RWPE2 (cell line): ENCODE measurements around the gene USP6NL.

ENCODE experiments used
- ATAC-seq: fragments of 200-7000 bp; cut with Tn5 transposase; 3 replicates; pipeline ENCODE4 v1.9.1; 2021; ENCODE audit warnings: low read depth
- DNase-seq: peaks from one replicate; pipeline ENCODE4 v3.0.0-alpha.2; 2020; ENCODE audit warnings: low spot score
- H3K27ac ChIP-seq: fragments of 450-650 bp; 2 replicates; pipeline ENCODE4 v1.5.1; 2017; ENCODE audit warnings: mild to moderate bottlenecking; ENCODE audit not compliant: poor library complexity, severe bottlenecking
- H3K27me3 ChIP-seq: fragments of 250-450 bp; sonication (Bioruptor Pico); 2 replicates; pipeline ENCODE4 v1.5.1; 2021; ENCODE audit warnings: mild to moderate bottlenecking, moderate library complexity; ENCODE audit not compliant: insufficient read depth, poor library complexity, severe bottlenecking
- H3K36me3 ChIP-seq: fragments of 250-450 bp; sonication (Bioruptor Pico); 2 replicates; pipeline ENCODE4 v1.5.1; 2020; ENCODE audit warnings: low read depth, mild to moderate bottlenecking, moderate library complexity
- H3K4me1 ChIP-seq: fragments of 250-450 bp; sonication (Bioruptor Pico); 2 replicates; pipeline ENCODE4 v1.5.1; 2021; ENCODE audit warnings: mild to moderate bottlenecking, moderate library complexity; ENCODE audit not compliant: insufficient read depth, poor library complexity, severe bottlenecking
- H3K4me3 ChIP-seq: fragments of 250-450 bp; sonication (Bioruptor Pico); 2 replicates; pipeline ENCODE4 v1.5.1; 2021; ENCODE audit warnings: mild to moderate bottlenecking, moderate library complexity; ENCODE audit not compliant: severe bottlenecking
- H3K9me3 ChIP-seq: fragments of 250-450 bp; sonication (Bioruptor Pico); 2 replicates; pipeline ENCODE4 v1.5.1; 2021; ENCODE audit warnings: mild to moderate bottlenecking, moderate library complexity; ENCODE audit not compliant: severe bottlenecking
- TF ChIP-seq, protein P1 (sequence below): fragments of 450-650 bp; IDR thresholded peaks from one replicate; pipeline ENCODE4 v1.5.1; 2017; ENCODE audit warnings: mild to moderate bottlenecking, moderate library complexity; ENCODE audit not compliant: poor library complexity, severe bottlenecking

The USP6NL gene

DNA sequence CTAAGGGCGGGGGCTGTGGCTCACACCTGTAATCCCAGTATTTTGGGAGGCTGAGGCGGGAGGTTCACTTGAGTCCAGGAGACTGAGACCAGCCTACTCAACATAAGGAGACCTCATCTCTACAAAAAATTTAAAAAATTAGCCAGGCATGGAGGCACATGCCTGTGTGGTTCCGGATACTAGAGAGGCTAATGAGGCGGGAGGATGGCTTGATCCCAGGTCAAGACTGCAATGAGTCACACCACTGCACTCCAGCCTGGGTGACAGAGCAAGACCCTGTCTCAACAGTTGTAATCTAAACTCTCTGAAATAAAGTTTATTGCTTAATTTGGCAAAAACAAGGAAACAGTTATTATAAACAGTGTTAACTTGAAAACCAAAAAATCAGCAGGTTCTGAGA, 123.3 kb downstream of the USP6NL start:
- Histone ChIP-seq H3K27me3 (no peaks in the 10 kb centered on the region), H3K27ac (no peak overlapping the region), H3K4me3 (no peak overlapping the region), H3K9me3 (no peaks in the 10 kb centered on the region), H3K36me3 (peaks cover 12% of the 10 kb centered on the region), H3K4me1 (no peaks in the 10 kb centered on the region)
- ATAC-seq (no peak), DNase-seq (no peak)
- TF ChIP-seq, protein P1, sequence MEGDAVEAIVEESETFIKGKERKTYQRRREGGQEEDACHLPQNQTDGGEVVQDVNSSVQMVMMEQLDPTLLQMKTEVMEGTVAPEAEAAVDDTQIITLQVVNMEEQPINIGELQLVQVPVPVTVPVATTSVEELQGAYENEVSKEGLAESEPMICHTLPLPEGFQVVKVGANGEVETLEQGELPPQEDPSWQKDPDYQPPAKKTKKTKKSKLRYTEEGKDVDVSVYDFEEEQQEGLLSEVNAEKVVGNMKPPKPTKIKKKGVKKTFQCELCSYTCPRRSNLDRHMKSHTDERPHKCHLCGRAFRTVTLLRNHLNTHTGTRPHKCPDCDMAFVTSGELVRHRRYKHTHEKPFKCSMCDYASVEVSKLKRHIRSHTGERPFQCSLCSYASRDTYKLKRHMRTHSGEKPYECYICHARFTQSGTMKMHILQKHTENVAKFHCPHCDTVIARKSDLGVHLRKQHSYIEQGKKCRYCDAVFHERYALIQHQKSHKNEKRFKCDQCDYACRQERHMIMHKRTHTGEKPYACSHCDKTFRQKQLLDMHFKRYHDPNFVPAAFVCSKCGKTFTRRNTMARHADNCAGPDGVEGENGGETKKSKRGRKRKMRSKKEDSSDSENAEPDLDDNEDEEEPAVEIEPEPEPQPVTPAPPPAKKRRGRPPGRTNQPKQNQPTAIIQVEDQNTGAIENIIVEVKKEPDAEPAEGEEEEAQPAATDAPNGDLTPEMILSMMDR = no peak

DNA sequence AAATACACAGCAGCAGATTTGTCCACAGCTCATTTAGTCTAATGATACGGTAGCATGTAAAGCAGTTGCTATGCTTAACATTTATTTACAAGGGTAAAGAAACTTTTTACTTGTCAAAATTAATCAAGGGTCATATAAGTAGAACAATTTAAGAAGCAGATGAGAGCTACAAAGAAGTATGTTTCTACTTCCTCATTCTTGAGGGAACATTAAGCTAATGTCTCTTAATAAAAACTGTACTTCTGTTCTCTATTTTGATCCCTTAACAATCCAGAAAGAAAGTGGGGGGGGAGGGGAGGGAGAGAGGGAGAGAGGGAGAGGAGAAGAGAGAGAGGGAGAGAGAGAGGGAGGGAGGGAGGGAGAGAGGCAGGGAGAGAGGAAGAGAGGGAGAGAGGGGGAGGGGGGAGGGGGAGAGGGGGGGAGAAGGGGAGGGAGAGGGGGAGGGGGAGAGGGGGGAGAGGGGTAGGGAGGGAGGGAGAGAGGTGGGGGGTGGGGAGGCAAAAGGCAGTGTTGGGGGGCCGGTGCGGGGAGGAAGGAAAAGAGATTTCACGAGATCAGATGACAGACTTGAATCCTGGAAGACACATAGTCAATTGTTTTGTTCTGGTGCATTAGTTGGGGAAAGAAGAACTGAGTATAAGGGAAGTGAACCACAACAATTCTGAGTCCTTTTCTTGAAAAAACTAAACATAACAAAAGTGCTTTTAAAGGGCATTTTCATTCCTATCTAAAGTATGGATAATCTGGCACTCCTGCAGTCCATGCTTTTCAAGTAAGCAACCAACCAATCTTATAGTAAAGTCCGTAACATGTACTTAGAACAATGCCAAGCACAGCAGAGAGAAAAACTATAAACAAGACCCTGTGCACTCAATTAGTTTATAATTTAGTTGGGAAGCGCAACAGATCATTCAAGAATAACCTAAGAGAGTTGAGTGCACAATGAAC, 128.0 kb downstream of the USP6NL start:
- no peak for ATAC-seq
- H3K36me3 ChIP-seq = peaks cover 20% of the 10 kb centered on the region

DNA sequence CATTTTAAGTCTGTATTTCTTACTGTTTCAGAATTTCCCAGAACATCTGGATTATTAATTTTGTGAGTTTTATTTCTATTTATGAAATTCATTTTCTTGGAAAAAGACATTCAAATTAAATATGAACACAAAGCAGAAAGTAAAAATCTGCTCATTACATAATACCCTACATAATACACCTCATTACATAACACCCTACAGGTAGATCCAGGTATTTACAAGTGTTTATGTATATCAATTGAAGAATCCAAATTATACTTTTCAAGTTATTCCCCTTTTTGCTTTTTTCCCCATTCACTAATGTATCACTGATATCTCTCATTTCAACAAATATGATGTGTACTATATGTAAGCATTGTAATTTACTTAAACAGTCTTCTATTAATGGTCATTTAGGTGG, 129.1 kb downstream of the USP6NL start:
- ATAC-seq = no peak
- Histone ChIP-seq H3K4me1 (no peaks in the 10 kb centered on the region), H3K9me3 (no peaks in the 10 kb centered on the region), H3K36me3 (peaks cover 20% of the 10 kb centered on the region), H3K27ac (no peak overlapping the region), H3K27me3 (no peaks in the 10 kb centered on the region), H3K4me3 (no peak overlapping the region)
- no peak for DNase-seq
- TF ChIP-seq, protein P1 = no peak

More for the DNA sequence above, 128.0 kb downstream of the USP6NL start:
- DNase-seq = no peak
- Histone ChIP-seq H3K4me1 (no peaks in the 10 kb centered on the region), H3K27ac (no peak overlapping the region), H3K4me3 (no peak overlapping the region), H3K27me3 (no peaks in the 10 kb centered on the region), H3K9me3 (no peaks in the 10 kb centered on the region)
- TF ChIP-seq, protein P1 = no peak

DNA sequence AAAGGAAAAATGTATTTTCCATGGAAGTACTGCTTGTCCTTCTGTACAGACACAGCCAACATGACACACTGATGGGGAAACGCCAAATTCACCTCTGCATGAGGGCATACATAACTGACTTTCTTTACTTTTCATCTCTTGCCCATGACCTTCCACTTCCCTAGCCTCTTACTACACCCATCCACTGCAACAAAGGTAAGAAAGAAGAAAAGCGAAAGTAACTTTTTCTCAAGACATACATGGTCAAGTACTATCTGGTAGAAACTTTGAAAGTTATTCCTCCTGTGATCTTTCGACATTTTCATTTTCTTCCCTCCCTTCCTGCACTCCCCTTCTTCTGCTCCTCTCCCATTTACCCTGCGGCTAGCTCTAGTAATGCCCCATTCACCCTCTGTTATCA, 130.8 kb downstream of the USP6NL start:
- Histone ChIP-seq H3K27ac (no peak overlapping the region), H3K27me3 (no peaks in the 10 kb centered on the region), H3K9me3 (no peaks in the 10 kb centered on the region), H3K36me3 (peaks cover 20% of the 10 kb centered on the region), H3K4me1 (no peaks in the 10 kb centered on the region), H3K4me3 (no peak overlapping the region)
- TF ChIP-seq, protein P1 = no peak
- no peak for ATAC-seq
- no peak for DNase-seq

DNA sequence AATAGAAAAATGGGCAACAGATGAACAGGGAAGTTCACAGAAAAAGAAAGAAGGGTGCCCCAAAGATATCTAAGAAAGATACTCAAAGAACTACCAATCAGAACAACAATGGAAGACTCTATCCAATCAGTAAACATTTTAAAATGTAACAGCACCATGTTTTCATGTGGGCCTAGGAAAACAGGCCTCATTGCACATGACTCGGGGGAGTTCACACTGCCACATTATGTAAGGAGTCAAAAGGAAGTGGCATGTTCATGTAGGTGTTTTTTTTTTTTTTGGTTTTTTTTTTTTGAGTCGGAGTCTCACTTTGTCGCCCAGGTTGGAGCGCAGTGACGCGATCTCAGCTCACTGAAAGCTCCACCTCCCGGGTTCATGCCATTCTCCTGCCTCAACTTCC, 132.2 kb downstream of the USP6NL start:
- no peaks in the 10 kb centered on the region for H3K27me3 ChIP-seq
- no peak overlapping the region for H3K27ac ChIP-seq
- no peak overlapping the region for H3K4me3 ChIP-seq
- TF ChIP-seq, protein P1 = no peak
- ATAC-seq (no peak), DNase-seq (no peak)
- H3K9me3 ChIP-seq = no peaks in the 10 kb centered on the region
- H3K4me1 ChIP-seq = no peaks in the 10 kb centered on the region
- H3K36me3 ChIP-seq = peaks cover 7% of the 10 kb centered on the region; the same call in 1 of the 2 replicates
